Upper lobe of left lung (tissue), 4 donors: Measurements from ENCODE around the gene OR5P2.
"Not testable (repeated sequence)": the region's sequence is repeated elsewhere in the genome, so short reads cannot be mapped to it uniquely, and the experiment has no call there.

ENCODE experiments used
- EP300 ChIP-seq, 4 donors: sonication (generic); formaldehyde crosslinking; IDR thresholded peaks; one replicate each; pipeline ENCODE4 v1.5.1; 2017; ENCODE audit warnings: antibody characterized with exemption in 4 of 4, control low read depth in 2 of 4
- POLR2A ChIP-seq, 4 donors: fragments of 450-650 bp; IDR thresholded peaks; one replicate each; pipeline ENCODE4 v1.5.1; 2016 to 2017; ENCODE audit warnings: antibody characterized with exemption in 4 of 4, mild to moderate bottlenecking in 2 of 4
- POLR2AphosphoS5 ChIP-seq, 2 donors: sonication (generic); formaldehyde crosslinking; IDR thresholded peaks; one replicate each; pipeline ENCODE4 v1.5.1; 2017; ENCODE audit warnings: antibody characterized with exemption in 2 of 2
- TF ChIP-seq, protein P1 (sequence below), 6 experiments: fragments of 450-650 bp in 4 of 6; fragments of 200-600 bp in 2 of 6; sonication (generic) in 2 of 6; IDR thresholded peaks; one replicate each; pipeline ENCODE4 v1.5.1; 2016 to 2019; ENCODE audit warnings: antibody characterized with exemption in 6 of 6

GRCh38 chr11:7764301-7764700 is 32.4 kb downstream of the OR5P2 start:
- TF ChIP-seq, protein P1, sequence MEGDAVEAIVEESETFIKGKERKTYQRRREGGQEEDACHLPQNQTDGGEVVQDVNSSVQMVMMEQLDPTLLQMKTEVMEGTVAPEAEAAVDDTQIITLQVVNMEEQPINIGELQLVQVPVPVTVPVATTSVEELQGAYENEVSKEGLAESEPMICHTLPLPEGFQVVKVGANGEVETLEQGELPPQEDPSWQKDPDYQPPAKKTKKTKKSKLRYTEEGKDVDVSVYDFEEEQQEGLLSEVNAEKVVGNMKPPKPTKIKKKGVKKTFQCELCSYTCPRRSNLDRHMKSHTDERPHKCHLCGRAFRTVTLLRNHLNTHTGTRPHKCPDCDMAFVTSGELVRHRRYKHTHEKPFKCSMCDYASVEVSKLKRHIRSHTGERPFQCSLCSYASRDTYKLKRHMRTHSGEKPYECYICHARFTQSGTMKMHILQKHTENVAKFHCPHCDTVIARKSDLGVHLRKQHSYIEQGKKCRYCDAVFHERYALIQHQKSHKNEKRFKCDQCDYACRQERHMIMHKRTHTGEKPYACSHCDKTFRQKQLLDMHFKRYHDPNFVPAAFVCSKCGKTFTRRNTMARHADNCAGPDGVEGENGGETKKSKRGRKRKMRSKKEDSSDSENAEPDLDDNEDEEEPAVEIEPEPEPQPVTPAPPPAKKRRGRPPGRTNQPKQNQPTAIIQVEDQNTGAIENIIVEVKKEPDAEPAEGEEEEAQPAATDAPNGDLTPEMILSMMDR (IDR thresholded peaks at IDR 0.05), result not testable (repeated sequence)
- not testable (repeated sequence) for TF ChIP-seq POLR2A, POLR2AphosphoS5, EP300 (IDR thresholded peaks at IDR 0.05)
